Suprapubic skin (tissue), 4 donors: Measurements from ENCODE around the gene FANCB. TPM values are rescaled to one million over a fixed set of nuclear protein-coding genes. Genes with fewer than 3 reads are reported as not detected.

Experiments
- DNase-seq, 2 donors: peaks; one replicate each; pipeline ENCODE4 v3.0.0-alpha.2; 2019; ENCODE audit warnings: low spot score in 2 of 2
- H3K27ac ChIP-seq: fragments of 200-600 bp; sonication (generic); one replicate; pipeline ENCODE4 v1.5.1; 2019
- H3K27me3 ChIP-seq: fragments of 200-600 bp; sonication (generic); one replicate; pipeline ENCODE4 v1.5.1; 2019
- H3K36me3 ChIP-seq: fragments of 200-600 bp; sonication (generic); one replicate; pipeline ENCODE4 v1.5.1; 2019
- H3K4me1 ChIP-seq: fragments of 200-600 bp; sonication (generic); one replicate; pipeline ENCODE4 v1.5.1; 2019
- H3K4me3 ChIP-seq: fragments of 200-600 bp; sonication (generic); one replicate; pipeline ENCODE4 v1.5.1; 2019; ENCODE audit warnings: mild to moderate bottlenecking
- H3K9me3 ChIP-seq: fragments of 200-600 bp; sonication (generic); one replicate; pipeline ENCODE4 v1.5.1; 2019
- CTCF ChIP-seq, 2 donors: fragments of 200-600 bp in 1 of 2; fragments of 450-650 bp in 1 of 2; sonication (generic) in 1 of 2; IDR thresholded peaks; one replicate each; pipeline ENCODE4 v1.5.1; 2016 to 2019; ENCODE audit warnings: antibody characterized with exemption in 2 of 2, mild to moderate bottlenecking in 1 of 2, moderate library complexity in 1 of 2
- EP300 ChIP-seq: sonication (generic); formaldehyde crosslinking; IDR thresholded peaks from one replicate; pipeline ENCODE4 v1.6.1; 2017; ENCODE audit warnings: antibody characterized with exemption
- POLR2A ChIP-seq, 2 donors: fragments of 450-650 bp; IDR thresholded peaks; one replicate each; pipeline ENCODE4 v1.6.1; 2017; ENCODE audit warnings: antibody characterized with exemption in 2 of 2, mild to moderate bottlenecking in 2 of 2, moderate library complexity in 2 of 2
- POLR2AphosphoS5 ChIP-seq, 3 donors: sonication (generic); formaldehyde crosslinking; IDR thresholded peaks; one replicate each; pipeline ENCODE4 v1.6.1; 2017; ENCODE audit warnings: antibody characterized with exemption in 3 of 3
- WGBS: methylation state at CpG from one replicate; pipeline ENCODE4 v1.1.5; 2018; 5-methylcytosine and 5-hydroxymethylcytosine counted together
- total RNA-seq, 4 donors: library from RNA; depleted of rRNA; stranded (reverse); fragments of >200 nt; gene quantifications; one replicate each; pipeline ENCODE4 v1.1.0, GENCODE V29; 2016

The FANCB gene
- total RNA-seq, 4 donors from 2014 or later, result 0.79 to 1.9 (median 0.94) TPM

GRCh38 chrX:14873676-14874049, 794 bp upstream of the FANCB start:
- Histone ChIP-seq H3K9me3 (no peaks in the 10 kb centered on the region), H3K27me3 (no peaks in the 10 kb centered on the region), H3K4me3 (peak overlapping the region; percentile 77), H3K36me3 (no peaks in the 10 kb centered on the region), H3K27ac (peak overlapping the region; percentile 83), H3K4me1 (peaks cover 6% of the 10 kb centered on the region)
- no peak for DNase-seq
- 41% methylated on average over 8 of the region's 8 CpGs for WGBS
- no peak for TF ChIP-seq POLR2A (IDR thresholded peaks at IDR 0.05)
- no peak for TF ChIP-seq EP300
- no peak for TF ChIP-seq CTCF (IDR thresholded peaks at IDR 0.05)
- no peak for TF ChIP-seq POLR2AphosphoS5 (IDR thresholded peaks at IDR 0.05)

- Histone ChIP-seq H3K9me3 (no peaks in the 10 kb centered on the region), H3K4me3 (peak overlapping the region; percentile 77), H3K27ac (no peak overlapping the region), H3K4me1 (peaks cover 6% of the 10 kb centered on the region), H3K27me3 (no peaks in the 10 kb centered on the region), H3K36me3 (no peaks in the 10 kb centered on the region)
- TF ChIP-seq POLR2AphosphoS5 (IDR thresholded peaks at IDR 0.05), result no peak
- TF ChIP-seq EP300, result no peak
- TF ChIP-seq CTCF (IDR thresholded peaks at IDR 0.05), result no peak
- no peak for TF ChIP-seq POLR2A (IDR thresholded peaks at IDR 0.05)
- no peak for DNase-seq
- WGBS, result 47% methylated on average over 7 of the region's 7 CpGs
Measured at GRCh38 chrX:14872355-14872754, 514 bp downstream of the FANCB start.

GRCh38 chrX:14871767-14872166, 1.1 kb downstream of the FANCB start:
- Histone ChIP-seq H3K9me3 (no peaks in the 10 kb centered on the region), H3K27me3 (no peaks in the 10 kb centered on the region), H3K4me3 (no peak overlapping the region), H3K4me1 (peaks cover 6% of the 10 kb centered on the region), H3K36me3 (no peaks in the 10 kb centered on the region), H3K27ac (no peak overlapping the region)
- no peak for DNase-seq
- TF ChIP-seq CTCF (IDR thresholded peaks at IDR 0.05) (no peak), EP300 (no peak), POLR2A (IDR thresholded peaks at IDR 0.05) (no peak), POLR2AphosphoS5 (IDR thresholded peaks at IDR 0.05) (no peak)
- WGBS, result 41% methylated on average over 1 of the region's 1 CpG

- Histone ChIP-seq H3K9me3 (no peaks in the 10 kb centered on the region), H3K4me1 (no peaks in the 10 kb centered on the region), H3K27me3 (no peaks in the 10 kb centered on the region), H3K27ac (no peak overlapping the region), H3K36me3 (no peaks in the 10 kb centered on the region), H3K4me3 (no peak overlapping the region)
- WGBS, result 68% methylated on average over 1 of the region's 1 CpG
- TF ChIP-seq POLR2A (IDR thresholded peaks at IDR 0.05), result no peak
- TF ChIP-seq POLR2AphosphoS5 (IDR thresholded peaks at IDR 0.05), result no peak
- TF ChIP-seq CTCF (IDR thresholded peaks at IDR 0.05), result no peak
- no peak for TF ChIP-seq EP300
- DNase-seq, result no peak
Measured at GRCh38 chrX:14865201-14865600, 7.7 kb downstream of the FANCB start.

- H3K36me3 ChIP-seq, result no peaks in the 10 kb centered on the region
- WGBS, result 65% methylated on average over 1 of the region's 1 CpG
- DNase-seq, result no peak
Measured at GRCh38 chrX:14864631-14865030, 8.2 kb downstream of the FANCB start.

More at GRCh38 chrX:14864631-14865030, 8.2 kb downstream of the FANCB start:
- no peak overlapping the region for H3K27ac ChIP-seq
- no peaks in the 10 kb centered on the region for H3K27me3 ChIP-seq
- no peaks in the 10 kb centered on the region for H3K9me3 ChIP-seq
- TF ChIP-seq EP300 (no peak), CTCF (IDR thresholded peaks at IDR 0.05) (no peak), POLR2AphosphoS5 (IDR thresholded peaks at IDR 0.05) (no peak), POLR2A (IDR thresholded peaks at IDR 0.05) (no peak)
- no peak overlapping the region for H3K4me3 ChIP-seq
- H3K4me1 ChIP-seq, result no peaks in the 10 kb centered on the region
